Non-pigmented ciliary epithelial cell (primary cell): ENCODE results near the gene CAMTA1.
"Not testable (repeated sequence)": the region's sequence is repeated elsewhere in the genome, so short reads cannot be mapped to it uniquely, and the experiment has no call there.

Source experiments
- DNase-seq: peaks from one replicate; pipeline ENCODE4 v3.0.0-alpha.2; 2010; ENCODE audit warnings: low read depth

Gene CAMTA1

GRCh38 chr1:7409278-7409677, 624.0 kb downstream of the CAMTA1 start:
- DNase-seq, result no peak

DNA sequence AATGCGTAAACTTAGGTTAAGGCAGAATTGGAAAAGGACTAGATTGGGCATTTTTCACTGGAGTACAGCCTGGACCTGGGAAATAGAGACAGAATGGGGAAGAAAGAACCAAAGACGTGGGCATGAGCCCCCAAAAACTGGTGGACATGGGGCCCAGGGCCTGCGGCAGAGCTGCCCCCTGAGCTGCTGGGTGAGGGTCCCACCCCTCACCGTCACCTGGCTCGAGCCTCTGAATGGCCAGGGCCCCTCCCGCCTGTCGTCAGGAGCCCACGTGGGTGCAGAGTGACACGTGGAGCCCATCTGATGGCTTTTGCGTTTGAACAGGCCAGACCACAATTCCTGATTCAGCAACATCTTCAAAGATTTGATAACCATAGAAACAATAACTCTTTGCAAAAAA, 624.9 kb downstream of the CAMTA1 start:
- no peak for DNase-seq

GRCh38 chr1:7417618-7418017, 632.4 kb downstream of the CAMTA1 start:
- DNase-seq, result not testable (repeated sequence)

DNA sequence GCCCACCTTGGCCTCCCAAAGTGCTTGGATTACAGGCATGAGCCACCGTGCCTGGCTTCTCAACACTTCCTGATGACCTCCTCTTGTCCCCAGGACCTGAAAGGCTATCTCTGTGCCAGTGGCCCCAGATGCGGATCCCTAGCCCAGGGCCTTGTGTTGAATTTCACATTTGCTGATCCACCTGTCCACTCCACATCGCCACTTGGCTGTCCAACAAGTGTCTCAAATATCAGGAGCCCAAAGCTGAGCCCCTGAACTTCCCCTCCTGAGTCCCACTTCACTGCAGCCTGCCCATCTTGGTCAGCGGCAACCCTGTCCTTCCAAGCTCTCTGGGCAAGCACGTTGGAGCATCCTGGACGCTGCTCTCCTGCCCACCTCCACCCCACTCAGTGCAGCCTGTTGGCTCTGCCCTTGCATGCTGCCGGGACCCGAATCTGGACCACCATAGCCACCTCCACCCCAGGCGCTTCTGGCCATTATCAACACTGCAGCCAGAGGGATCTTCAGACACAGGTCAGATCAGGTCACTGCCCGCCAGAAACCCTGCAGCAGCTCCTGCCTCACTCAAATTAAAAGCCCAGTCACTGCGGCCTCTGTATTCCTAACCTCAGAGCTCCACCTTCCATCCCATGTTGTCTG, 633.3 kb downstream of the CAMTA1 start:
- no peak for DNase-seq

DNA sequence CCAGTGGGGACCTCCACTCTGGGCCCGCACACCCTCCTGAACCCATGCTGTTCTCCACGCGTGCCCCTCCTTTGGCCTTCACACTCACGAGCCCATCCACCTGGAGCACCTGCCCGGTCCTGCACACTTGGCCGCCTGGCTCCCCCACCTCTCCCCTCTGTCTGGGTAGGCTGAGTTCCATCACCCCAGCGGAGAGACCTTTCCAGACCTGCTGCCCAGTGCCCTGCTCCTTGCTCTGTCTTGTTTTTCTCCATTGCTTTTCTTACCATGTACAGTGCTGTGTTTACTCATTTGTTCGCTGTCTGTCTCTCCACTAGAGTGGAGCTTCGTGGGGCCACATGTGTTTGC, 634.8 kb downstream of the CAMTA1 start:
- DNase-seq, result no peak

GRCh38 chr1:7420470-7421100, 635.3 kb downstream of the CAMTA1 start:
- no peak for DNase-seq

DNA sequence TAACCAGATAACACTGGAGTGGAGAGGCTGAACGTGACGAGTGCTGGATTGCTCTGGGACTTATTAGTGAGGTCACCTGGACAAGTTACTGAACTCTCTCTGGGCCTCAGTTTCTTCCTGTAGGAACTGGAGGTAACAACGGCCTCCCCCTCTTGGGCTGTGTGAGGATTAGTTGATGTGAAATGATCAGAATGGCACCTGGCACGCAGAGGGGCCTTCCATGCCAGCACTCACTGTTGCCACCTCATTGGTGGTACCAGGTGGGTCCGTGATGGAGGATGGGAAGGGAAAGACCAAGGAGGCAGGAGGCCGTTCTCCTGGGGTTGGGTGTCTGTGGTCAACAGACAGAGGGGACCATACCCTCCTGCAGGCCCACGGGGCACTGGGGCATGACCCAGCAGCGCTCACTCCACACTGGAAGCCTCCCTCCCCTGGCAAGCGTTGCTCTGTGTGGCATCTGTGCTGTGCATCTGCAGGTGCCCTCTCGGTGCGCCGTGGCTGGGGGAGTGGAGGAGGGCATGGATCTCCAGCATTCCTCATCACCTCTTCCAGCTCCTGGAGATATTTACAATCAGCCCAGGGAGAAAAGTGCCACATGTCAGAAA, 636.3 kb downstream of the CAMTA1 start:
- no peak for DNase-seq

DNA sequence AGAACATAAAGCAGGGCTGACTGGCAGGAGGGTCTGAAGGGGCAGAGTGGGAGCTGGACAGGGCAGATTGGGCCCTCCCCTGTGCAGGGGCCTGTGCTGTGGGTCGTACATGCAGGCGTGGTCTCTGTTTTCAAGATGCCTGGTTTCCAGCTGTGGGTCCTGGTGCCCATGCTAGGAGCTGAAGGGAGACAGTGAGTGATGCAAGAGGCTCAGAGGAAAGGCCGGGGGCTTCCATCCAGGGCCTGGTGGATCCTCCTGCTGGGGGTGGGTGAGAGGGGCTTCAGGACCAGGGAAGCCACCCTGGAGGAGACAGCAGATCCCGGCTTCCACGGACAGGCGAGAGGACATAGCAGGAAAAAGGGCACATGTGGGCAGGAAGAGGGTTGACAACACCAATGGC, 636.8 kb downstream of the CAMTA1 start:
- DNase-seq, result no peak

DNA sequence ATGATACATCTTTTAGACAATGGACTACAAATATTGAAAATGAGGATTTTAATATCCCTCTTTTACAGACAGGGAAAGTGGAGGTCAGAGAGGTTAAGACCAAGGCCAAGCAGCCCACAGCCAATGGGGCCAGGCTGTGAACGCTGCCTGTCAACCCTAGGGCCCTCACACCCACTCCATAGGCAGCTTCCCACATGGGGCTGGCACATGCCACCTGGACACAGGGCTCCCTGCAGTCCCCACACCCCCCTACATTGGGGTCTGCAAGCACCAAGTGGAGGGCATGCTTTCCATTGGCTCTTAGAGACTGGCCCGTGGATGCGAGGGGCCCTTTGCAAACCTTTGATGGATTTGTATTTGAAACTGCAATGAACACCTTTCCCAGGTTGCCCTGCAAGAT, 637.3 kb downstream of the CAMTA1 start:
- DNase-seq, result no peak

GRCh38 chr1:7422966-7423365, 637.7 kb downstream of the CAMTA1 start:
- no peak for DNase-seq

DNA sequence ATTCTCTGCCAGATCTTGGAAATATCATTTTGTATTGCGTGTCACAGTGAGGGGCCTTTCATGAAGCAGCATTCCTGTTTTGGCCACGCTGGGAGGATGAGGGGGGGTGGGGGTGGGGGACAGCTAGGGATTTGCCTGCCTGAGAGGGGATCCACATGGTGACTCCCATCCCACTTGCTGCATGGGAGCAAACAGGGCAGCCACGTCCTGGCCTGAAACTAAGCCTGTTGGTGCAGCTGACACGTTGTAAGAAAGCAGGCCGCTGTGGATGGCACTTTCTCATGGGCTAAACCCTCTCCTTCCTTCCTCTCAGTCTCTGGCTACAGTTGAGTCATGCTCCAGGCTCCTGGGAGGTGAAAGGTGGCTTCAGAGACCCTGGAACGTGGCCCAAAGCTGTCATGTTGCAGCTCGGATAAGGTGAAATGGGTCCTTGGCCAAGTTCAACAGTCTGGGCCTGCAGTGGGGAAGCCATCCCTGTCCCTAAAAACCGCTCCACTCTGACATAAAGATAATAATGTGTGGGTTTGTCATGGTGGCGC, 639.2 kb downstream of the CAMTA1 start:
- no peak for DNase-seq

GRCh38 chr1:7425229-7425628, 640.0 kb downstream of the CAMTA1 start:
- DNase-seq, result no peak

- DNase-seq, result no peak
Observed at GRCh38 chr1:7425771-7426170, 640.5 kb downstream of the CAMTA1 start.

DNA sequence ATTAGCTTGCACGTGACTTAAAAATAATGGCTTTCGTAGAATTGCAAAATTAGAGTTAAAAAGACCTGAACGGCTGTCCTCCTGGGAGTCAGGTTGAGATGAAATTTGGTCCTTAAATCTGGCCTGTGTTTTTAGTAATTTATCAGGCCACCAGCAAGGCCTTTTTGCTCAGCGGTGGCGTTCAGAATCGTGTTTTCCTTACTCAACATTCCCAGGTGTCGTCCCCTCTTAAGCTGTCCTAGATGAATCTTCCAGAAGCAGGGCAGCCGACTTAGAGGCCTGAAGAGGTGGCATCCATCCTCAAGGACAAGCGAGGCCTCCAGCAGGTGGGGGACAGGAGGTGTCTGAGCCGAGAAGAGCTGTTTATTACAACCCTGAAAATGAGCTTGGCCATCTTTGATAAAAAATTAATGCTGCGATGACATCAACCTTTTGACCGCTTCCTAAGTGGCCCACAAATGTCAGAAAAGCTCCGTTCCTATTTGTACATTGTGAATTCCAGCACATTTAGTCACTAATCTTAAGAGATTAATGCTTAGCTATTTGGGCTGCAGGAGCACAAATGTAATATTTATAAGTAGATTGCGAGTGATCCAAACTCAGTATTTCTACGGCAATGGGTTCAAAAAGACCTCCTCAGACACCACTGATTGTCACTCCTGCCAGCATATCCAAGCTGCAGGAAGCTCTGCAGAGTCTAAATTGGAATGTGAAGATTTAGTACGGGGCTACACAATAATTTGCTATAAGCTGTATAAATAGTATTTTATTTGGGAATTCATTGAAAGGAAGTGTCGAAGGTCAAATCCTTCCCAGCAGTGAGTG, 641.7 kb downstream of the CAMTA1 start:
- no peak for DNase-seq

GRCh38 chr1:7427605-7428300, 642.5 kb downstream of the CAMTA1 start:
- DNase-seq, result no peak

- DNase-seq, result no peak
Observed at GRCh38 chr1:7429290-7429689, 644.0 kb downstream of the CAMTA1 start.

DNA sequence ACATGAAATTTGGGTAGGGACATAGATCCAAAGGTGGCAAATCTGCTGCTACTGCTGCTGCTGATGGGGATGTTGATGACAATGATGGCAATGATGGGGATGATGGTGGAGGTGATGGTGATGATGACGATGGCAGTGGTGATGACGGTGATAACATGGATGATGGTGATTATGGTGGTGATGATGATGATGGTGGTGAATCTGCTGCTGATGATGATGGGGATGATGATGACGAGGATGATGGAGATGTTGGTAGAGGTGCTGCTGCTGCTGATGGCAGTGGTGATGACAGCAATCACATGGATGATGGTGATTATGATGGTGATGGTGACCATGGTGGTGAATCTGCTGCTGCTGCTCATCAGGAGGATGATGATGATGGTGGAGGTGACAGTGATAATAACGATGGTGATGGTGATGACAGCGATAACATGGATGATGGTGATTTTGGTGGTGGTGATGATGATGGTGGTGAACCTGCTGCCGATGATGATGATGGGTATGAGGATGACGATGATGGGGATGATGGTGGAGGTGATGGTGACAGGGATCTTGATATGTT, 644.9 kb downstream of the CAMTA1 start:
- DNase-seq, result no peak

DNA sequence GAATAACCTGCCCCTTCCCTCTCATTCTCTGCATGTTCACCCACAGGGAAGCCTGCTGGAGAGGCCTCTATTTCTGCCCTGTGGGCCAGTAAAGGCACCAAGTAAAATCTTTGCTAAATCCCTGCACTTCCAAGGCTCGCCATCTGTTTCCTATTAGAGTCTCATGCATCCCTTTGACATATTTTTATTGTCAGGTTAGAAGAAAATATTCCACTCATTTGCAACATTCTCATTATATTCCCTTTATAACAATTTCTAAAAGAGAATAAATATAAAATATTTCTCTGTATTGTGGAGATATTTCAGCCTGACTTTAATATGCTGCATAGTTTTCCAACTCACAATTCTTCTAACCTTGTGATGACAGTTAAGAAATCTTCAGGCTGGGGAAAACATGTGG, 645.4 kb downstream of the CAMTA1 start:
- no peak for DNase-seq

DNA sequence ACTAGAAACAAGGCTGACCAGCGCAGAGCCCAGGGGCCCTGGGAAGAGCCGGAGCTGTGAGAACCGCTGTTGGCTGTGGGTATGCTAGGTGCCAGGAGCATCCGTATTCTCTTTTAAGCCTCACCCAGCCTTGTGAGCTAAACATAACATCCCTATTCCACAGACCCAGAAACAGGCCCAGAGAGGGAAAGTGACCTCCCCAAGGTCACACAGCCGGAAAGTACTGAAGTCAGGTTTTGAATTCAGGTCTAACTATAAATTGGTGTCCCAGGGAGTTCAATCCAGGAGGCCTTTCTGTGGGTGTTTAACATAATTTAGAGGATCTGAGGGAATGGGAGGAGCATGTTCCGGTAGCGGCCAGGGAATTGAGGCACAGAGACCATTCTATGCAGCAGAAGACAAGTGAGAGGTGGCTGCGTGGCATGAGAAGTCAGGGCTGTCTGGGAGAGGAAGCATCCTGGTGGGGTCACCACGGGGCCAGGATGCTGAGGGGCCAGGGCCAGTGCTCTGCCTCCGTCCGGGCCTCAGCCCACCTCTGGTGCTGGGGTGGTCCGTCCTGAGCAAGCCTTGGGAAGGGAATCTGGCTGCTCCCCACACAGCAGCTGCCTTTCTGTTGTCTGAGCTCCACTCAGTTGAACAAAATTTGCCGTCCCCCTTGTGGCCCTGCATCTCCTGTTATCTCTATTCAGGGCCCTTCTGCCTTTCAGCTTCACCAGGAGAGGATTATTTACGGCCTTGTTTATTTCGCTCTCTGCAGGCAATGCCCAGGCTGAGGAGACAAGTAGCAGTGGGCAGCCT, 647.0 kb downstream of the CAMTA1 start:
- no peak for DNase-seq

- DNase-seq, result no peak
Observed at GRCh38 chr1:7432900-7433380, 647.7 kb downstream of the CAMTA1 start.

GRCh38 chr1:7434566-7434965, 649.3 kb downstream of the CAMTA1 start:
- no peak for DNase-seq
